ENCODE results near the gene KNCN. TPM values are rescaled to one million over a fixed set of nuclear protein-coding genes. Genes with fewer than 3 reads are reported as not detected.

The KNCN gene
- total RNA-seq, 4 donors from 2014 or later, result not detected

GRCh38 chr1:46554597-46555381 is 3.3 kb upstream of the KNCN start:
- H3K27me3 ChIP-seq, result peaks cover 0 to 7% (median 0%) of the 10 kb centered on the region in 4 donors
- no peak overlapping the region for H3K27ac ChIP-seq (replicated peaks in 1 of 4)
- H3K4me3 ChIP-seq, result no peak overlapping the region
- no peaks in the 10 kb centered on the region for H3K9me3 ChIP-seq
- peaks cover 7 to 26% (median 22%) of the 10 kb centered on the region in 4 donors for H3K36me3 ChIP-seq
- TF ChIP-seq POLR2AphosphoS5 (IDR thresholded peaks at IDR 0.05) (no peak), POLR2A (IDR thresholded peaks at IDR 0.05; ENCODE audit: low read depth) (no peak), EP300 (IDR thresholded peaks at IDR 0.05) (no peak)
- TF ChIP-seq, protein P1, sequence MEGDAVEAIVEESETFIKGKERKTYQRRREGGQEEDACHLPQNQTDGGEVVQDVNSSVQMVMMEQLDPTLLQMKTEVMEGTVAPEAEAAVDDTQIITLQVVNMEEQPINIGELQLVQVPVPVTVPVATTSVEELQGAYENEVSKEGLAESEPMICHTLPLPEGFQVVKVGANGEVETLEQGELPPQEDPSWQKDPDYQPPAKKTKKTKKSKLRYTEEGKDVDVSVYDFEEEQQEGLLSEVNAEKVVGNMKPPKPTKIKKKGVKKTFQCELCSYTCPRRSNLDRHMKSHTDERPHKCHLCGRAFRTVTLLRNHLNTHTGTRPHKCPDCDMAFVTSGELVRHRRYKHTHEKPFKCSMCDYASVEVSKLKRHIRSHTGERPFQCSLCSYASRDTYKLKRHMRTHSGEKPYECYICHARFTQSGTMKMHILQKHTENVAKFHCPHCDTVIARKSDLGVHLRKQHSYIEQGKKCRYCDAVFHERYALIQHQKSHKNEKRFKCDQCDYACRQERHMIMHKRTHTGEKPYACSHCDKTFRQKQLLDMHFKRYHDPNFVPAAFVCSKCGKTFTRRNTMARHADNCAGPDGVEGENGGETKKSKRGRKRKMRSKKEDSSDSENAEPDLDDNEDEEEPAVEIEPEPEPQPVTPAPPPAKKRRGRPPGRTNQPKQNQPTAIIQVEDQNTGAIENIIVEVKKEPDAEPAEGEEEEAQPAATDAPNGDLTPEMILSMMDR (IDR thresholded peaks at IDR 0.05), result no peak
- intact Hi-C loops (cut with DNase I), result no loop called here
- 83% methylated on average over 4 of the region's 12 CpGs for WGBS
- no peak for DNase-seq (ENCODE audit: extremely low spot score)
- peaks cover 0 to 12% (median 3%) of the 10 kb centered on the region in 4 donors for H3K4me1 ChIP-seq

DNA sequence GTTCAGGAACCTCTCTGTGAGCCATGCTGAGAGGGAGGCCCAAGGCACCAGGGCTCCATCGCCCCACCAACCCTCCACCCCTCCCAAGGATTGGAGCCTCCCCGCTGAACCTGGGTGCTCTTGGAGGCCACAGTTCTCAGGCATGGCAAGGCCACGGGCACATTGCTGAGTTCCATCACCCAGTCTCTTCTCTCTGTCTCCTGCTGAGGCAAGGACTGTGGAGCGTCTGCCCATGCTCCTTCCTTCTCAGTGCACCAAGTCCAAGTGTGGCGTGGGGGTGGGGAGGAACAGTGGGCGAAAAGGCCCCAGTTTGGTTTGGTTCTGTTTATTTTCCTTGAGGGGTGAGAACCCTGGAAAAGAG is 2.8 kb upstream of the KNCN start:
- 87% methylated on average over 6 of the region's 6 CpGs for whole genome bisulfite sequencing
- Histone ChIP-seq H3K4me1 (peaks cover 0 to 18% (median 8%) of the 10 kb centered on the region in 4 donors), H3K36me3 (peaks cover 7 to 20% (median 16%) of the 10 kb centered on the region in 4 donors), H3K9me3 (no peaks in the 10 kb centered on the region), H3K27ac (replicated peaks in 1 of 4) (no peak overlapping the region), H3K27me3 (peaks cover 0 to 7% (median 0%) of the 10 kb centered on the region in 4 donors), H3K4me3 (no peak overlapping the region)
- intact Hi-C loops (cut with DNase I), result no loop called here
- TF ChIP-seq POLR2A (IDR thresholded peaks at IDR 0.05; ENCODE audit: low read depth), result no peak
- no peak for DNase-seq (ENCODE audit: extremely low spot score)

DNA sequence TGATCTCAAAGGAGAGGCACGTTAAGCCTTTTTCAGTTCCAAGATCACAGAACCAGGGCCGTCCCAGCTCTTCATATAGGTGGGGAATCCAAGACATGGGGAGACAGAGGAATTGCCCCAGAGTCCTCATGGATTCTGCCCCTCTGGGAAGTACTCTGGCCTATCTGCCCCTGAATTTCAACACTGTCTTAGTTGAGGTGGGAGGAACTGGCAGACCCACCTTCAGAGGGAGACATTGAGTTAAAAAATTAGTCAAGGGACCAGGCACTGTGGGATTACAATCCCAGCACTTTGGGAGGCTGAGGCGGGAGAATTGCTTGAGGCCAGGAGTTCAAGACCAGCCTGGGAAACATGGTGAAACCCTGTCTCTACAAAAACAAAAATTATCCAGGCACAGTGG is 2.1 kb upstream of the KNCN start:
- H3K36me3 ChIP-seq, result peaks cover 5 to 13% (median 10%) of the 10 kb centered on the region in 4 donors
- H3K27me3 ChIP-seq, result peaks cover 0 to 7% (median 0%) of the 10 kb centered on the region in 4 donors
- intact Hi-C loops (cut with DNase I), result no loop called here
- H3K27ac ChIP-seq (replicated peaks in 1 of 4), result no peak overlapping the region
- peaks cover 0 to 16% (median 9%) of the 10 kb centered on the region in 4 donors for H3K4me1 ChIP-seq
- H3K9me3 ChIP-seq, result no peaks in the 10 kb centered on the region
- no peak overlapping the region for H3K4me3 ChIP-seq
- no peak for DNase-seq (ENCODE audit: extremely low spot score)
- 94% methylated on average over 3 of the region's 3 CpGs for WGBS
- no peak for TF ChIP-seq EP300 (IDR thresholded peaks at IDR 0.05)
- TF ChIP-seq, protein P1 (IDR thresholded peaks at IDR 0.05), result no peak
- no peak for TF ChIP-seq POLR2AphosphoS5 (IDR thresholded peaks at IDR 0.05)
- no peak for TF ChIP-seq POLR2A (IDR thresholded peaks at IDR 0.05; ENCODE audit: low read depth)

- 95% methylated on average over 10 of the region's 10 CpGs for WGBS
These were observed 1.1 kb upstream of the KNCN start for GRCh38 chr1:46552357-46553237.

More at GRCh38 chr1:46552357-46553237, 1.1 kb upstream of the KNCN start:
- H3K9me3 ChIP-seq, result no peaks in the 10 kb centered on the region
- H3K27me3 ChIP-seq, result peaks cover 0 to 10% (median 0%) of the 10 kb centered on the region in 4 donors
- DNase-seq (ENCODE audit: extremely low spot score), result no peak
- H3K4me1 ChIP-seq, result peaks cover 0 to 13% (median 10%) of the 10 kb centered on the region in 4 donors
- H3K4me3 ChIP-seq, result no peak overlapping the region
- H3K27ac ChIP-seq (replicated peaks in 1 of 4), result no peak overlapping the region
- peaks cover 0 to 5% (median 2%) of the 10 kb centered on the region in 4 donors for H3K36me3 ChIP-seq
- no peak for TF ChIP-seq POLR2AphosphoS5 (IDR thresholded peaks at IDR 0.05)
- no peak for TF ChIP-seq POLR2A (IDR thresholded peaks at IDR 0.05; ENCODE audit: low read depth)
- no peak for TF ChIP-seq EP300 (IDR thresholded peaks at IDR 0.05)
- TF ChIP-seq, protein P1 (IDR thresholded peaks at IDR 0.05), result no peak
- intact Hi-C loops (cut with DNase I), result no loop called here
